GM10248 (cell line): ENCODE measurements around the gene PPP2R2C.

ENCODE experiments used
- CTCF ChIA-PET: fragments of 300-600 bp; sonication (Branson Sonifier 250); formaldehyde crosslinking; extraction: SDS; loops from one replicate; lab custom pipeline; 2021; ENCODE audit warnings: antibody characterized with exemption; lab: Yijun Ruan, JAX
- POLR2A ChIA-PET: fragments of 350-650 bp; sonication (Branson Sonifier 250); formaldehyde crosslinking; extraction: SDS; loops from one replicate; lab custom pipeline; 2020; ENCODE audit warnings: antibody characterized with exemption; lab: Yijun Ruan, JAX
- DNase-seq: peaks from one replicate; pipeline ENCODE4 v3.0.0; 2012; ENCODE audit errors: extremely low spot score
- CTCF ChIP-seq: IDR thresholded peaks from 2 replicates; pipeline ENCODE4 v1.5.1; 2012; ENCODE audit warnings: mild to moderate bottlenecking, low read depth; ENCODE audit errors: extremely low read depth, missing control alignments, control extremely low read depth

The PPP2R2C gene

GRCh38 chr4:6495736-6496135 is 23.3 kb upstream of the PPP2R2C start:
- CTCF ChIA-PET, result no interaction called here
- no peak for TF ChIP-seq CTCF
- POLR2A ChIA-PET, result no interaction called here
- DNase-seq, result no peak

- no peak for DNase-seq
- no peak for TF ChIP-seq CTCF
- POLR2A ChIA-PET, result no interaction called here
- CTCF ChIA-PET, result no interaction called here
Observed at GRCh38 chr4:6495296-6495590, 22.8 kb upstream of the PPP2R2C start.

- TF ChIP-seq CTCF, result no peak
- POLR2A ChIA-PET, result no interaction called here
- DNase-seq, result no peak
- CTCF ChIA-PET, result no interaction called here
Observed at GRCh38 chr4:6494431-6495295, 22.2 kb upstream of the PPP2R2C start.

GRCh38 chr4:6493658-6494304 is 21.4 kb upstream of the PPP2R2C start:
- CTCF ChIA-PET, result no interaction called here
- DNase-seq, result no peak
- POLR2A ChIA-PET, result no interaction called here
- TF ChIP-seq CTCF, result no peak

- TF ChIP-seq CTCF, result no peak
- POLR2A ChIA-PET, result no interaction called here
- no peak for DNase-seq
- CTCF ChIA-PET, result no interaction called here
Observed at GRCh38 chr4:6492861-6493657, 20.6 kb upstream of the PPP2R2C start.

- TF ChIP-seq CTCF, result no peak
- ChIA-PET CTCF (no interaction called here), POLR2A (no interaction called here)
- DNase-seq, result no peak
Observed at GRCh38 chr4:6492027-6492590, 19.7 kb upstream of the PPP2R2C start.
